ENCODE data around the gene MEX3D.

The MEX3D gene

DNA sequence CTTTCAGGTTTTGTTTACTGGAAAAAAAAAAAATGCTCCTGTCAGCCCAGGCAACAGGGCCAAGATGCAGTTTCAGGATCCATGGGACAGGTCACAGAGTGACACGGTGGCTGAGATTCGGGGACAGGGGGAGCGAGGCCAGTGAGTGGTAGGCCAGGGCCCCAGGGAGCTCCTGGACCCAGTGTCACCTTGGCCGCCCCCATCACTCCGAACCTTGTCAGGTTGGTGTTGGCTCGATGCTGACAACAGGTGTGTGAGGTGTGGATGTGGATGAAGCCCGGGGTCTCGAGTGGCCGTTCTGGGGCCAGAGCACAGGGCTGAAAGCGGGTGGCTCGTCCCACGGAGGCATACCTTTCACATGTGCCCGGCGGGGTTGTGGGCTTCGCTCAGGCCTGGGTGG lies 43.2 kb upstream of the MEX3D start:
- TF ChIP-seq, protein P1, sequence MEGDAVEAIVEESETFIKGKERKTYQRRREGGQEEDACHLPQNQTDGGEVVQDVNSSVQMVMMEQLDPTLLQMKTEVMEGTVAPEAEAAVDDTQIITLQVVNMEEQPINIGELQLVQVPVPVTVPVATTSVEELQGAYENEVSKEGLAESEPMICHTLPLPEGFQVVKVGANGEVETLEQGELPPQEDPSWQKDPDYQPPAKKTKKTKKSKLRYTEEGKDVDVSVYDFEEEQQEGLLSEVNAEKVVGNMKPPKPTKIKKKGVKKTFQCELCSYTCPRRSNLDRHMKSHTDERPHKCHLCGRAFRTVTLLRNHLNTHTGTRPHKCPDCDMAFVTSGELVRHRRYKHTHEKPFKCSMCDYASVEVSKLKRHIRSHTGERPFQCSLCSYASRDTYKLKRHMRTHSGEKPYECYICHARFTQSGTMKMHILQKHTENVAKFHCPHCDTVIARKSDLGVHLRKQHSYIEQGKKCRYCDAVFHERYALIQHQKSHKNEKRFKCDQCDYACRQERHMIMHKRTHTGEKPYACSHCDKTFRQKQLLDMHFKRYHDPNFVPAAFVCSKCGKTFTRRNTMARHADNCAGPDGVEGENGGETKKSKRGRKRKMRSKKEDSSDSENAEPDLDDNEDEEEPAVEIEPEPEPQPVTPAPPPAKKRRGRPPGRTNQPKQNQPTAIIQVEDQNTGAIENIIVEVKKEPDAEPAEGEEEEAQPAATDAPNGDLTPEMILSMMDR (conservative IDR thresholded peaks at IDR 0.05), result no peak
- TF ChIP-seq ZFX (IDR thresholded peaks at IDR 0.05), result no peak
- H3K27ac ChIP-seq, result no peak overlapping the region

DNA sequence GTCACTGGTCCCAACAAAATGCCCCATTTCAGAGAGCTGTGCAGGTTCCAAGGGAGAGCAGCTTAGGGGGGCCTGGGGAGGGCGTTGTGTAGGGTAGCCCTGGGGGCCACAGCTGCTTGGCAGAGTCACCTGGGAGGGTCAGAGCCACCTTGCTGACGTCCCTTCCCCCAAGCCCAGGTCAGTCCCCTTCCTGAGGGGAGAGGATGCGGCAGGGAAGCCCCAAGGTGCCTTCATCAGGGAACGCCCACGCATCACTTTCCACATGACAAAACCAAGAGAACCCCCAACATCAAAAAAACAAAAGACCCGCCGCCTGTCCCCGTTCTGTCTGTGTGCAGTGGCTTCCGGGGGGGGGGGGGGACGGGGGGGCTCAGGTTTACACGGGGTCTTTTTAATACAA lies 42.5 kb upstream of the MEX3D start:
- no peak overlapping the region for H3K27ac ChIP-seq
- TF ChIP-seq ZFX (IDR thresholded peaks at IDR 0.05), result no peak
- TF ChIP-seq, protein P1 (conservative IDR thresholded peaks at IDR 0.05), result no peak

DNA sequence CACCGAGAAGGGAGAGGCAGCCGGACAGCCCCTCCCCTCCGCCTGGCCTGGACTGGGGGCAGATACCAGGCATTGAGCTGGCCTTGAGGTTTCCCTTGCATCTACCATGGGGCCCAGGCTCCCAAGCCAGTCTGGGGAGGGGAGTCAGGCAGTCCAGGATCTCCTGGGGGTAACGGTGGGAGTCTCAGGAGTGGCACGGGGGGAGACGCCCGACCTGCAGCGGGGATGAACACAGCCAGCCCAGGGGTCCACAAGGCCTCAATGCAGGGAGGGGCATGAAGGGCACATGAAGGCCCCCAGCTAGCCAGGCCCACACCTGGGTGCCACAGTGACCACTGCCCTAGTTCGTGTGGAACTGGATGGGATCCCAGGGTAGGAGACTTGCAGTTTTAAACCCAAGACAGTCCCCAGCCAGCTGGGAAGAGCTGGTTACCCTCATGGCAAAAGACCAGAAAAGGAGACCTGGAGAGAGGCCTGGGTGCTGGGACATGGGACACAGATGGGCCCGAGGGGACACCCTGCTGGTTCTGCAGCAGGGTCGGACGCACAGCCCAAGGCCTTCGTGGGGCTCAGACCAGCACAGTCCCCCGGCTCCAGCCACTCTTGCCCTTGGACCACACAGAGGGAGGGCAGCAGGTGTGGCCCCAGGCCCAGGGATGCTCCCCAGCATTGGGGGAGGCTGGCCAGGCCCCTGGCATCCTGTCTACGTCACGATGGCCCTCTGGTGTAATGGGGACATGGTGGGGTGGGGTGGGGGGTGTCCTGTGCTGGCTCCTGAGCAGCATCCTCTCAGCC lies 41.8 kb upstream of the MEX3D start:
- H3K27ac ChIP-seq, result no peak overlapping the region
- TF ChIP-seq ZFX (IDR thresholded peaks at IDR 0.05), result no peak
- TF ChIP-seq, protein P1 (conservative IDR thresholded peaks at IDR 0.05), result no peak

DNA sequence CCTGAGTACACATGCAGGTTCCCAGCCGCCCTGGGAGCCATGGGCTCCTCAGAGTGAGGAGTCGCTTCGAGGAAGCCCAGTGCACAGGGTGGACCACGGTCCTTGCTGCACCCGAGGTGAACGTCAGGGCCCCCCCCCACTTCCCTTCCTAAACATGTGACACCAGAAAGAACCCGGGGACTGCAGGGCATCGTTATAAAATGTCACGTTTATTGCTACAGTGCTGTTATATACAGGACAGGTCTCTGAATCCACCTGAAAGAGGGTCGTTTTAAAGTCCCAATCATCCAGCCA lies 40.9 kb upstream of the MEX3D start:
- TF ChIP-seq, protein P1 (conservative IDR thresholded peaks at IDR 0.05), result no peak
- TF ChIP-seq ZFX (IDR thresholded peaks at IDR 0.05), result no peak
- H3K27ac ChIP-seq, result no peak overlapping the region

DNA sequence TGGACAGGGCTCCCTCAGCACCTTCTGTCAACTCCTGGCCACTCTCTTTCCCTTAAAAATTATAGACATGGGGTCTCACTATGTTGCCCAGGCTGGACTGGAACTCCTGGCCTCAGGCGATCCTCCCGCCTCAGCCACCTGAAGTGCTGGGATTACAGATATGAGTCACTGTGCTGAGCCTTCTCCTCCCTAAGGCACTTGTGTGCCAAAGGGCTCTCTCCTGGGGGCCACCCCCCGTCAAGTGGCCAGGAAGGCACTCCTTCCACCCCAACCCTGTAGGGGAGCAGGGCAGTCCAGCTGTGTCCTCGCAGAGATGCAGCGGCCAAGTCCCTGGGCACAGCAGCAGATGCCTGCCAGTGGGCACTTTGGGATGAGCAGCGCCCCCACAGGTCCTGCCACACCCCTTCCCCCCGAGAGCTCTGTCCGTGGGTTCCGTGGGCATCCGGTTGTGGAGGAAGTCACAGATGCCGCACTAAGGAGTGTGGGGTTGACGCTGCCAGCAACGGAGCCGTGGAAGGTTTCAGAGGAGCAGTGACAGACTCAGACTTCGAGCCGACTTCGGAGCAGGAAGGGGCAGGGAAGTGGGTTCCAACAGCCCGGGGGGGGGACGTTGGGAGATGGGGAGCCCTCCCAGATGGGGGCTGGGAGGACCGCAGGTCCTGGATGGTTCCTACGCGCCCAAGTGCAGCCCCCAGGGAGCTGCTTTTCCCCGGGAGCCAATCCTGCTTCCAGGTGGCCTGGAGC lies 40.4 kb upstream of the MEX3D start:
- H3K27ac ChIP-seq, result no peak overlapping the region

DNA sequence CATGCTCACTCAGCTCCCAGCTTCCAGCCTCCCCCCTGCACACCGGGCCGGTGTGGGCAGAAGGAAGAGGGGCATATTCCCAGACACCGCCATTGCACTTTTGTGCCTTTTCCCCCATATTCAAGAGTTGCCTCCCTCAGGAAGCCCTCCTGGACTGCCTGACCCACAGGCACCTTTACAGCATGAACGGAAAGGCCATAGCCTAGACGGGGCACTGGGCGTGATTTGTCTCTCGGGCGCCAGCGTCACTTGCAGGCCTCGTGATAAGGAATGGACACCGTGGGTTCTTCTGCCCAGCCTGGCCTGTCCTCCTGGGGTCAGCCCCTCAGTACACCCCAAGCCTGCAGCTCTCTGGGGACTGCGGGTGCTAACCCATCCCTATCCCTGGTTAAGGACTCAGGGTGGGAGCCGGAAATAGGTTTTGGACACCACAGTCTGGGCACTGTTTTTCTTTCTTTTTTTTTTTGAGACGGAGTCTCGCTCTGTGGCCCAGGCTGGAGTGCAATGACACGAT lies 38.1 kb upstream of the MEX3D start:
- peak overlapping the region; percentile 93 for H3K27ac ChIP-seq
- TF ChIP-seq ZFX (IDR thresholded peaks at IDR 0.05), result 0 out of 2 replicates have a peak, but pooled peaks have one; percentile 13
- TF ChIP-seq, protein P1 (conservative IDR thresholded peaks at IDR 0.05), result no peak

More for the DNA sequence above, 40.4 kb upstream of the MEX3D start:
- TF ChIP-seq ZFX (IDR thresholded peaks at IDR 0.05), result no peak
- TF ChIP-seq, protein P1 (conservative IDR thresholded peaks at IDR 0.05), result no peak

All from C4-2B (cell line).